Astrocyte (in vitro differentiated cells and primary cell): ENCODE measurements around the gene LY6G6D. TPM values are rescaled to one million over a fixed set of nuclear protein-coding genes. Genes with fewer than 3 reads are reported as not detected.

Experiments
- DNase-seq: peaks from one replicate; pipeline ENCODE4 v3.0.0-alpha.2; 2010; ENCODE audit warnings: low read depth
- FAIRE-seq: peaks from 2 replicates; lab custom pipeline; 2011; peaks lifted over from hg19 to GRCh38; lab: Jason Lieb, UNC
- H2AFZ ChIP-seq: 2 replicates; pipeline ENCODE4 v1.6.0; 2012; ENCODE audit warnings: low read depth, low read length, inconsistent platforms
- H3K27ac ChIP-seq: 2 replicates; pipeline ENCODE4 v1.5.1; 2011; ENCODE audit warnings: low read depth, low read length, inconsistent platforms
- H3K27me3 ChIP-seq: 2 replicates; pipeline ENCODE4 v1.6.0; 2011; ENCODE audit warnings: low read length, inconsistent platforms; ENCODE audit not compliant: insufficient read depth
- H3K36me3 ChIP-seq: 2 replicates; pipeline ENCODE4 v1.5.1; 2011; ENCODE audit warnings: low read length, inconsistent platforms; ENCODE audit not compliant: insufficient read depth
- H3K4me1 ChIP-seq: 2 replicates; pipeline ENCODE4 v1.5.1; 2011; ENCODE audit warnings: low read length, inconsistent platforms; ENCODE audit not compliant: insufficient read depth
- H3K4me2 ChIP-seq: 2 replicates; pipeline ENCODE4 v1.6.0; 2012; ENCODE audit warnings: low read length, inconsistent platforms
- H3K4me3 ChIP-seq: 2 replicates; pipeline ENCODE4 v1.5.1; 2011; ENCODE audit warnings: low read depth, mild to moderate bottlenecking, low read length, inconsistent platforms; ENCODE audit not compliant: insufficient read depth
- H3K79me2 ChIP-seq: 2 replicates; pipeline ENCODE4 v1.6.0; 2012; ENCODE audit warnings: mild to moderate bottlenecking, low read length, inconsistent platforms; ENCODE audit not compliant: insufficient read depth
- H3K9ac ChIP-seq: 2 replicates; pipeline ENCODE4 v1.6.0; 2012; ENCODE audit warnings: mild to moderate bottlenecking, low read length, inconsistent platforms
- H3K9me3 ChIP-seq: 2 replicates; pipeline ENCODE4 v1.5.1; 2012; ENCODE audit warnings: low read depth, mild to moderate bottlenecking, low read length, inconsistent platforms; ENCODE audit not compliant: insufficient read depth
- H4K20me1 ChIP-seq: 2 replicates; pipeline ENCODE4 v1.6.0; 2012; ENCODE audit warnings: low read length, inconsistent platforms; ENCODE audit not compliant: insufficient read depth
- H3K27ac Mint-ChIP-seq: one replicate; pipeline ENCODE4 v1.8.0; 2021; ENCODE audit warnings: mild to moderate bottlenecking, mixed read lengths; ENCODE audit not compliant: unreplicated experiment
- H3K27me3 Mint-ChIP-seq: one replicate; pipeline ENCODE4 v1.8.0; 2021; ENCODE audit warnings: low read depth, mixed read lengths; ENCODE audit not compliant: unreplicated experiment
- H3K36me3 Mint-ChIP-seq: one replicate; pipeline ENCODE4 v1.8.0; 2021; ENCODE audit warnings: low read depth, mixed read lengths; ENCODE audit not compliant: unreplicated experiment
- H3K4me1 Mint-ChIP-seq: one replicate; pipeline ENCODE4 v1.8.0; 2021; ENCODE audit warnings: low read depth, mixed read lengths; ENCODE audit not compliant: unreplicated experiment
- H3K4me3 Mint-ChIP-seq: one replicate; pipeline ENCODE4 v1.8.0; 2021; ENCODE audit warnings: mild to moderate bottlenecking, moderate library complexity, mixed read lengths; ENCODE audit not compliant: unreplicated experiment
- H3K9me3 Mint-ChIP-seq: one replicate; pipeline ENCODE4 v1.8.0; 2021; ENCODE audit warnings: mild to moderate bottlenecking, mixed read lengths; ENCODE audit not compliant: unreplicated experiment
- EZH2 ChIP-seq: IDR thresholded peaks from 2 replicates; pipeline ENCODE4 v1.6.1; 2012; ENCODE audit warnings: mild to moderate bottlenecking, low read length, inconsistent platforms; ENCODE audit not compliant: insufficient read depth
- total RNA-seq: library from RNA; stranded (reverse); gene quantifications from 2 replicates; pipeline ENCODE4 v1.2.1, GENCODE V29; 2021
- TF ChIP-seq, protein P1 (sequence below): IDR thresholded peaks from 2 replicates; pipeline ENCODE4 v1.5.1; 2011; ENCODE audit warnings: low read depth, mild to moderate bottlenecking, inconsistent platforms, low read length, moderate library complexity; ENCODE audit not compliant: insufficient read depth

Gene LY6G6D
- total RNA-seq, 1 donor from 2014 or later, result not detected

DNA sequence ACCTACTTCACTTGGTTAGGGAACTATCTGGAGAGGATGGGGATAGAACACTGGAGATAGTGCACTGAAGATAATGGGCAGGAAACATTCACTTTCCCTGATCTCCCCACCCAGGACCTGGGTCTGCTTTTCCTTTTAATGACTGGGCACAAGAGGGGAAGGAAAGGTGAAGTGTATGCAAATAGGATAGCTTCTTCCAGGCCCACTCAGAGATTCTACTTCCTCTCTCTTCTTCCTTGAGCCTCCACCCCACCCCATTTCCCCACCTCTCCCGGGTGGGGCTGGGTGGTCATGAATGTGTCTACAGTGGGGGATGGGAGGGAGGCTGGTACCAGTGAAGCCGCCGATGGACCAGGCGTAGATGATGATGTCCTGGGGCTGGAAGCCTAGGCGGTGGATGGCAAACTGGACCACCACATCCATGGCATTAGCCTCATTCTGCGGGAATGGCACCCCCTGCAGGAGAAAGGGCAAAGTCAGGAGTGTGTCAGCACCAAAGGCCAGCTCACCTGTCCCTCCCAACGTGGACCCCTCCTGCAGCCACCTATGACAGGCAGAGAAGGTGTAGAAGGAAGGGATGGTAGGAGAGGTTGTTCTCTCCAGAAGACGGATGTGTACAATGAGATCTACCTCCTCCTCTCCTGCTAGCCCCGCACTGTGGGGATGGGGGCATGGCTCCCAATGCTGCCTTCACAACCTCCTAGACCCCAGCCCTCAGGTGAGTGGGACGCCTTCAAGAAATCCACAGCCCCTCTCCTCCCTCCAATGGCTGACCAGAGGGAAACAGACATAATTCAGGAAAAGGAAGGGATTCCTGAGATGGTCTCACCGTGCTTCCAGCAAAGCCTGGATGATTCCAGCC, 25.7 kb upstream of the LY6G6D start:
- FAIRE-seq (no peak), DNase-seq (no peak)
- no peak overlapping the region for H3K4me3 ChIP-seq
- H3K27ac ChIP-seq, result no peak overlapping the region
- H3K27ac Mint-ChIP-seq, result no peak overlapping the region
- H2AFZ ChIP-seq, result no peak overlapping the region
- peaks cover 30% of the 10 kb centered on the region for H3K36me3 Mint-ChIP-seq
- H3K9me3 ChIP-seq, result no peaks in the 10 kb centered on the region
- H3K27me3 Mint-ChIP-seq, result no peaks in the 10 kb centered on the region
- H3K4me1 ChIP-seq, result peaks cover 5% of the 10 kb centered on the region
- no peaks in the 10 kb centered on the region for H3K79me2 ChIP-seq
- no peak overlapping the region for H3K4me3 Mint-ChIP-seq
- H3K4me2 ChIP-seq, result no peak overlapping the region
- no peak overlapping the region for H3K9ac ChIP-seq
- H3K27me3 ChIP-seq, result no peaks in the 10 kb centered on the region
- H4K20me1 ChIP-seq, result peaks cover 3% of the 10 kb centered on the region
- TF ChIP-seq, protein P1, sequence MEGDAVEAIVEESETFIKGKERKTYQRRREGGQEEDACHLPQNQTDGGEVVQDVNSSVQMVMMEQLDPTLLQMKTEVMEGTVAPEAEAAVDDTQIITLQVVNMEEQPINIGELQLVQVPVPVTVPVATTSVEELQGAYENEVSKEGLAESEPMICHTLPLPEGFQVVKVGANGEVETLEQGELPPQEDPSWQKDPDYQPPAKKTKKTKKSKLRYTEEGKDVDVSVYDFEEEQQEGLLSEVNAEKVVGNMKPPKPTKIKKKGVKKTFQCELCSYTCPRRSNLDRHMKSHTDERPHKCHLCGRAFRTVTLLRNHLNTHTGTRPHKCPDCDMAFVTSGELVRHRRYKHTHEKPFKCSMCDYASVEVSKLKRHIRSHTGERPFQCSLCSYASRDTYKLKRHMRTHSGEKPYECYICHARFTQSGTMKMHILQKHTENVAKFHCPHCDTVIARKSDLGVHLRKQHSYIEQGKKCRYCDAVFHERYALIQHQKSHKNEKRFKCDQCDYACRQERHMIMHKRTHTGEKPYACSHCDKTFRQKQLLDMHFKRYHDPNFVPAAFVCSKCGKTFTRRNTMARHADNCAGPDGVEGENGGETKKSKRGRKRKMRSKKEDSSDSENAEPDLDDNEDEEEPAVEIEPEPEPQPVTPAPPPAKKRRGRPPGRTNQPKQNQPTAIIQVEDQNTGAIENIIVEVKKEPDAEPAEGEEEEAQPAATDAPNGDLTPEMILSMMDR, result peak; percentile 27
- no peak for TF ChIP-seq EZH2
- H3K9me3 Mint-ChIP-seq, result no peaks in the 10 kb centered on the region
- H3K36me3 ChIP-seq, result peaks cover 34% of the 10 kb centered on the region
- peaks cover 11% of the 10 kb centered on the region for H3K4me1 Mint-ChIP-seq

DNA sequence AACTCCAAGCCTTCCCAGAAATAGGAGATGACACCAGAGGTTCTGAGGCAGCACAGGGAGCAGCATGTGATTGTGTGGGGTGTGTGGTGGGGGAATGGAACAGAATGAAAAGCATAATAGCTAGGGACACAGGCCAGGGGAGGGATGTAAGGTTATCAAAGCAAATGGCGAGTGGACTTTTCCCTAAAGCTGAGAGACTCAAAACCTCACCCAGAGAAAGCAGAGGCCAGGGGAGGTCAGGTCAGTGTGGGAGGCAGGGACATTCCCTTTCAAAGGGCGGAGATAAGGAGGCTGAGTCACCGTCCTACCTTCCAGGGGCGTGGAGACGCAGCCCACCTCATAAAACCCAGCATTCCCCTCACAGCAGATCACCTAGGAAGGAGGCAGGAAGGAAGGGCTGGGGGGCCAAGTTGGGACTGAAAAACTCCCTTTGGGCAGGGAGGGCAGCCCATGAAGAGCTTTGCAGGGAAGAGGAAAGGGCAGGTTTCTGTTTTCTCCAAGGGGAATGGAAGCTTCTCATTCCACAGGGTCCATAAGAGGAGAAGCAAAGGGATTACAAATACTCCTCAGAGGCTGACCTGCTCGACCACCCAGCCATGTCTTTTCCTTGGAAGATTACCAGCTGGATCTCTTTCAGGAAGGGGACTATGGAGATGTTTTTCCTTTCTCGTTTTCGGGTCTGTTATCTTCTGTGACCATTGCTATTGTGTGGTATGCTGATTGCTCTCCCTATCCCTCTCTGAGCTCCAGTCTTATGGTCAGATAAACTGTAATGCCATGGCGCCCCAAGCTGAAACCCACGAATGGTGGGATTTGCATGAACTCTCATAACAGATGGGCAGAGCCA, 24.7 kb upstream of the LY6G6D start:
- no peaks in the 10 kb centered on the region for H3K9me3 ChIP-seq
- no peaks in the 10 kb centered on the region for H3K9me3 Mint-ChIP-seq
- peaks cover 5% of the 10 kb centered on the region for H3K4me1 ChIP-seq
- H3K27ac ChIP-seq, result no peak overlapping the region
- H3K36me3 Mint-ChIP-seq, result peaks cover 25% of the 10 kb centered on the region
- H3K4me1 Mint-ChIP-seq, result peaks cover 11% of the 10 kb centered on the region
- peaks cover 3% of the 10 kb centered on the region for H4K20me1 ChIP-seq
- no peaks in the 10 kb centered on the region for H3K79me2 ChIP-seq
- H3K27ac Mint-ChIP-seq, result no peak overlapping the region
- DNase-seq (no peak), FAIRE-seq (no peak)
- no peaks in the 10 kb centered on the region for H3K27me3 Mint-ChIP-seq
- H3K4me3 Mint-ChIP-seq, result no peak overlapping the region
- no peak overlapping the region for H2AFZ ChIP-seq
- peaks cover 31% of the 10 kb centered on the region for H3K36me3 ChIP-seq
- H3K27me3 ChIP-seq, result no peaks in the 10 kb centered on the region
- H3K4me2 ChIP-seq, result no peak overlapping the region
- no peak overlapping the region for H3K9ac ChIP-seq
- H3K4me3 ChIP-seq, result no peak overlapping the region
- TF ChIP-seq, protein P1, result no peak
- no peak for TF ChIP-seq EZH2
